NCI-H128 (cell line): Measurements from ENCODE around the gene GDI1.
"Not testable (repeated sequence)": the region's sequence is repeated elsewhere in the genome, so short reads cannot be mapped to it uniquely, and the experiment has no call there.

ENCODE experiments used
- DNase-seq: peaks from one replicate; lab custom pipeline; 2025; ENCODE audit not compliant: unreplicated experiment; lab: John Stamatoyannopoulos, UW

Gene GDI1

GRCh38 chrX:154436983-154437752 is at the start of gene GDI1:
Gene GDI1, plus strand, starts transcription at chrX:154437154. Its CDS starts 101 bp downstream, at chrX:154437255.
- no peak for DNase-seq

- not testable (repeated sequence) for DNase-seq
These were observed 48.9 kb upstream of the GDI1 start for GRCh38 chrX:154388094-154388493.

- DNase-seq, result not testable (repeated sequence)
These were observed 48.3 kb upstream of the GDI1 start for GRCh38 chrX:154388649-154389048.

- not testable (repeated sequence) for DNase-seq
These were observed 46.9 kb upstream of the GDI1 start for GRCh38 chrX:154389812-154390747.

- not testable (repeated sequence) for DNase-seq
These were observed 40.6 kb upstream of the GDI1 start for GRCh38 chrX:154396363-154396762.

GRCh38 chrX:154396973-154397887 is 39.7 kb upstream of the GDI1 start:
- no peak for DNase-seq

GRCh38 chrX:154397888-154398667 is 38.9 kb upstream of the GDI1 start, which contains the start of gene RPL10:
Gene RPL10, plus strand, starts transcription at chrX:154398377. Its CDS starts 143 bp downstream, at chrX:154398520.
- DNase-seq, result peak; percentile 92

- peak; percentile 64 for DNase-seq
These were observed 38.1 kb upstream of the GDI1 start for GRCh38 chrX:154398668-154399526.

- no peak for DNase-seq
These were observed 37.2 kb upstream of the GDI1 start for GRCh38 chrX:154399527-154400368.

- DNase-seq, result not testable (repeated sequence)
These were observed 36.6 kb upstream of the GDI1 start for GRCh38 chrX:154400369-154400817.

GRCh38 chrX:154401045-154401799 is 35.7 kb upstream of the GDI1 start:
- DNase-seq, result no peak

- DNase-seq, result no peak
These were observed 34.9 kb upstream of the GDI1 start for GRCh38 chrX:154401918-154402621.

GRCh38 chrX:154402622-154403127 is 34.3 kb upstream of the GDI1 start:
- DNase-seq, result no peak

GRCh38 chrX:154403192-154403591 is 33.8 kb upstream of the GDI1 start:
- DNase-seq, result no peak

- no peak for DNase-seq
These were observed 33.1 kb upstream of the GDI1 start for GRCh38 chrX:154403858-154404257.

- DNase-seq, result no peak
These were observed 32.2 kb upstream of the GDI1 start for GRCh38 chrX:154404625-154405192.
